Measurements from ENCODE around the gene AP1G2. TPM values are rescaled to one million over a fixed set of nuclear protein-coding genes. Genes with fewer than 3 reads are reported as not detected.
"Not testable (repeated sequence)": the region's sequence is repeated elsewhere in the genome, so short reads cannot be mapped to it uniquely, and the experiment has no call there.

Gene AP1G2
- 19.2 TPM for polyA plus RNA-seq (2013, experiment 1 of 2; ENCODE audit: insufficient read length)
- 13.7 TPM for polyA plus RNA-seq (2013, experiment 2 of 2; ENCODE audit: insufficient read length)

GRCh38 chr14:23567186-23568020, at the start of gene AP1G2:
TSS of gene AP1G2 (minus strand) at chr14:23567791. CDS start at chr14:23567314, 477 bp downstream.
- DNase-seq, result peak; percentile 69

GRCh38 chr14:23615856-23616255, 48.3 kb upstream of the AP1G2 start:
- DNase-seq, result no peak

- DNase-seq, result no peak
These were observed 46.8 kb upstream of the AP1G2 start for GRCh38 chr14:23614395-23614828.

GRCh38 chr14:23613242-23614070, 45.9 kb upstream of the AP1G2 start:
- DNase-seq, result no peak

- DNase-seq, result no peak
These were observed 45.2 kb upstream of the AP1G2 start for GRCh38 chr14:23612802-23613201.

GRCh38 chr14:23612354-23612732, 44.8 kb upstream of the AP1G2 start:
- no peak for DNase-seq

- DNase-seq, result no peak
These were observed 43.3 kb upstream of the AP1G2 start for GRCh38 chr14:23610815-23611289.

- DNase-seq, result no peak
These were observed 42.7 kb upstream of the AP1G2 start for GRCh38 chr14:23610090-23610814.

- not testable (repeated sequence) for DNase-seq
These were observed 42.0 kb upstream of the AP1G2 start for GRCh38 chr14:23609411-23610089.

- DNase-seq, result no peak
These were observed 41.4 kb upstream of the AP1G2 start for GRCh38 chr14:23609001-23609400.

- DNase-seq, result no peak
These were observed 40.9 kb upstream of the AP1G2 start for GRCh38 chr14:23608454-23608853.

- DNase-seq, result peak; percentile 6
These were observed 38.5 kb upstream of the AP1G2 start for GRCh38 chr14:23605931-23606585.

GRCh38 chr14:23604675-23605170, 37.1 kb upstream of the AP1G2 start:
- DNase-seq, result no peak

- no peak for DNase-seq
These were observed 36.6 kb upstream of the AP1G2 start for GRCh38 chr14:23604148-23604547.

- DNase-seq, result no peak
These were observed 35.5 kb upstream of the AP1G2 start for GRCh38 chr14:23603103-23603502.

- DNase-seq, result no peak
These were observed 34.8 kb upstream of the AP1G2 start for GRCh38 chr14:23602181-23603095.

GRCh38 chr14:23601845-23602180, 34.2 kb upstream of the AP1G2 start:
- DNase-seq, result no peak

- no peak for DNase-seq
These were observed 33.8 kb upstream of the AP1G2 start for GRCh38 chr14:23601424-23601823.

- no peak for DNase-seq
These were observed 33.2 kb upstream of the AP1G2 start for GRCh38 chr14:23600806-23601205.

GRCh38 chr14:23600322-23600707, 32.7 kb upstream of the AP1G2 start:
- no peak for DNase-seq

All from fibroblast of skin of scalp (primary cell).